Neuronal stem cell (in vitro differentiated cells): ENCODE data around the gene MYBL2.

Experiments
- DNase-seq: peaks from one replicate; pipeline ENCODE4 v3.0.0-alpha.2; 2013; ENCODE audit warnings: low spot score
- H2AFZ ChIP-seq: one replicate; pipeline ENCODE4 v1.6.1; 2013; ENCODE audit warnings: mild to moderate bottlenecking, low read length, inconsistent platforms
- H2AK5ac ChIP-seq: 2 replicates; pipeline ENCODE4 v1.6.1; 2013; ENCODE audit warnings: low read depth, mild to moderate bottlenecking, inconsistent platforms, low read length, moderate library complexity, mixed read lengths
- H2BK120ac ChIP-seq: 2 replicates; pipeline ENCODE4 v1.6.1; 2013; ENCODE audit warnings: low read depth, mild to moderate bottlenecking, inconsistent platforms, low read length, moderate library complexity, mixed read lengths
- H2BK12ac ChIP-seq: one replicate; pipeline ENCODE4 v1.6.1; 2013; ENCODE audit warnings: low read length, inconsistent platforms
- H2BK15ac ChIP-seq: 2 replicates; pipeline ENCODE4 v1.6.1; 2013; ENCODE audit warnings: mild to moderate bottlenecking, low read length, inconsistent platforms, mixed read lengths
- H2BK5ac ChIP-seq: one replicate; pipeline ENCODE4 v1.6.1; 2013; ENCODE audit warnings: inconsistent platforms, mild to moderate bottlenecking, low read length, moderate library complexity
- H3K14ac ChIP-seq: one replicate; pipeline ENCODE4 v1.6.1; 2013; ENCODE audit warnings: low read length, inconsistent platforms
- H3K18ac ChIP-seq: 2 replicates; pipeline ENCODE4 v1.6.1; 2013; ENCODE audit warnings: low read length, inconsistent platforms
- H3K23ac ChIP-seq: 2 replicates; pipeline ENCODE4 v1.6.1; 2013; ENCODE audit warnings: low read depth, mild to moderate bottlenecking, mixed read lengths, low read length, inconsistent platforms; ENCODE audit not compliant: poor library complexity
- H3K27ac ChIP-seq: replicated peaks from 3 replicates; pipeline ENCODE4 v1.5.1; 2013; ENCODE audit warnings: low read length, inconsistent platforms
- H3K27me3 ChIP-seq, 3 experiments: 2 replicates each; pipeline ENCODE4 v1.6.1; 2013; ENCODE audit warnings: low read length in 3 of 3, mild to moderate bottlenecking in 2 of 3, inconsistent platforms in 1 of 3, low read depth in 1 of 3, mixed read lengths in 1 of 3, moderate library complexity in 1 of 3; ENCODE audit not compliant: control insufficient read depth in 3 of 3, insufficient read depth in 3 of 3
- H3K36me3 ChIP-seq, 2 donors: replicated peaks in 1 of 2; 2 replicates each; pipeline ENCODE4 v1.6.1; 2013; ENCODE audit warnings: low read length in 2 of 2; ENCODE audit not compliant: control insufficient read depth in 2 of 2, insufficient read depth in 2 of 2
- H3K4ac ChIP-seq: 2 replicates; pipeline ENCODE4 v1.6.1; 2013; ENCODE audit warnings: inconsistent platforms, mild to moderate bottlenecking, low read length, moderate library complexity
- H3K4me1 ChIP-seq, 2 donors: 1 replicate in 1 of 2; 2 replicates in 1 of 2; pipeline ENCODE4 v1.6.1; 2013; ENCODE audit warnings: low read length in 2 of 2, low read depth in 1 of 2; ENCODE audit not compliant: control insufficient read depth in 2 of 2, insufficient read depth in 1 of 2
- H3K4me2 ChIP-seq: one replicate; pipeline ENCODE4 v1.6.1; 2013; ENCODE audit warnings: mild to moderate bottlenecking, low read length, inconsistent platforms; ENCODE audit not compliant: insufficient read depth, poor library complexity, severe bottlenecking
- H3K4me3 ChIP-seq, 2 donors: 2 replicates each; pipeline ENCODE4 v1.5.1; 2013; ENCODE audit warnings: low read length in 2 of 2, mild to moderate bottlenecking in 2 of 2, inconsistent platforms in 1 of 2, moderate library complexity in 1 of 2
- H3K79me1 ChIP-seq: one replicate; pipeline ENCODE4 v1.6.1; 2013; ENCODE audit warnings: low read depth, mild to moderate bottlenecking, inconsistent platforms, low read length, moderate library complexity
- H3K9ac ChIP-seq: one replicate; pipeline ENCODE4 v1.6.1; 2013; ENCODE audit warnings: mild to moderate bottlenecking, low read depth, low read length, inconsistent platforms; ENCODE audit not compliant: poor library complexity
- H3K9me3 ChIP-seq, 2 donors: replicated peaks in 1 of 2; 2 replicates each; pipeline versions ENCODE3 to v1.6.1; 2013; ENCODE audit warnings: low read length in 2 of 2, mild to moderate bottlenecking in 2 of 2, inconsistent platforms in 1 of 2, low read depth in 1 of 2, mixed read lengths in 1 of 2, moderate library complexity in 1 of 2; ENCODE audit not compliant: control insufficient read depth in 2 of 2, insufficient read depth in 1 of 2
- H4K8ac ChIP-seq: one replicate; pipeline ENCODE4 v1.6.1; 2013; ENCODE audit warnings: low read depth, mild to moderate bottlenecking, inconsistent platforms, low read length, moderate library complexity
- H4K91ac ChIP-seq: one replicate; pipeline ENCODE4 v1.6.1; 2013; ENCODE audit warnings: low read length, low read depth, mild to moderate bottlenecking, inconsistent platforms; ENCODE audit not compliant: poor library complexity
- WGBS, 2 donors: extraction: QIAGEN DNeasy Blood & Tissue Kit; methylation state at CpG; one replicate each; pipeline ENCODE4 v1.1.7; 2013; ENCODE audit warnings: missing lambda C conversion rate in 2 of 2, mixed read lengths in 1 of 2; ENCODE audit not compliant: insufficient read length in 2 of 2, insufficient replicate concordance in 1 of 2; ENCODE audit errors: extremely low coverage in 2 of 2; 5-methylcytosine and 5-hydroxymethylcytosine counted together

MYBL2 gene

DNA sequence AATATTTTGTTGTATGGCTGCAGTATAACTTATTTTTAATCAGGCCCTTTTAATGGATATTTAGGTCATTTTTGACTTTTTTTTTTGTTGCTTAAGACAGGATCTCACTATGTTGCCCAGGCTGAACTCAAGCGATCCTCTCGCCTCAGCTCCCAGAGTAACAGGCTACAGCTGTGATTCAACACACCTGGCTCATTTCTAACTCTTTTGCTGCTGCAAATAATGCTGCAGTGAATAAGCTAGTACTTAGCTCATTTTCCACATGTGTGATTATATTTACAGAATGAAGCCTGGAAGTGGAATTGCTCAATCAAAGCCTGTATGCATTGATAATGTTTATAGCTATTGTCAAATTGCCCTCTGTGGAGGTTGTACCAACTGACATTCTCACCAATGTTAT, 58.8 kb downstream of the MYBL2 start:
- Histone ChIP-seq H2BK12ac (no peak overlapping the region), H4K8ac (no peak overlapping the region), H3K9me3 (no peaks in the 10 kb centered on the region), H3K27me3 (no peaks in the 10 kb centered on the region), H3K4me3 (no peak overlapping the region), H3K36me3 (no peaks in the 10 kb centered on the region), H2BK15ac (no peak overlapping the region), H3K4me1 (peaks cover 0 to 10% of the 10 kb centered on the region in 2 donors), H3K27ac (no peak overlapping the region), H3K79me1 (no peaks in the 10 kb centered on the region), H4K91ac (no peak overlapping the region), H2AFZ (no peak overlapping the region), H2BK5ac (no peak overlapping the region), H2BK120ac (no peak overlapping the region), H3K4ac (no peak overlapping the region), H3K18ac (no peak overlapping the region), H2AK5ac (no peak overlapping the region), H3K4me2 (no peak overlapping the region), H3K14ac (no peak overlapping the region), H3K9ac (no peak overlapping the region), H3K23ac (no peak overlapping the region)
- DNase-seq: no peak
- WGBS, 2 donors: no CpG with 5 or more reads among the region's 2 CpGs

DNA sequence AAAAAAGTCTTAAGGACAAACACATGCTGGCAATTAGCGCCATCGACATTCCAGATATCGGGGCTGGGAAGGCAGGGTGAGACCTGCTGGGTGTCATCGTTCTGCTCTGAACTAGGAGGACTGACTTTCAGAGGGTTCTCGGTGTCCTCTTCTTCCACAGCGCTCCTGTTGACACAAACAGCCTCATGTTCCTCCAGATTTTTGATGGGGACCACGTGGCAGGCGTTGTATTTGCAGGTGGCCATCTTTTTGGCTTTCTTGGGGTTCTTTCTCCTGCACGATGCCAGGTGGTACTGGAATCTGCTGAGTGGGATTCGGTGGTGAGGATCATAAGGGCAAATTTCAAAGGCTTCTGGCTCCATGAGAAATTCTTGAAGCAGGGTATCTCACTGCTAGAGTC, 59.4 kb downstream of the MYBL2 start:
- no peak overlapping the region for H3K9ac ChIP-seq
- H2BK120ac ChIP-seq: no peak overlapping the region
- H3K4ac ChIP-seq: no peak overlapping the region
- H2BK5ac ChIP-seq: no peak overlapping the region
- H2BK15ac ChIP-seq: no peak overlapping the region
- no peak overlapping the region for H4K91ac ChIP-seq
- no peaks in the 10 kb centered on the region for H3K27me3 ChIP-seq
- no peak for DNase-seq
- peaks cover 0 to 6% of the 10 kb centered on the region in 2 donors for H3K4me1 ChIP-seq
- no CpG with 5 or more reads among the region's 10 CpGs for WGBS, 2 donors
- H3K23ac ChIP-seq: no peak overlapping the region
- H3K4me2 ChIP-seq: no peak overlapping the region
- H2AFZ ChIP-seq: no peak overlapping the region
- no peak overlapping the region for H4K8ac ChIP-seq
- no peak overlapping the region for H2AK5ac ChIP-seq
- no peak overlapping the region for H3K14ac ChIP-seq
- no peaks in the 10 kb centered on the region for H3K9me3 ChIP-seq
- H3K4me3 ChIP-seq: no peak overlapping the region
- H3K27ac ChIP-seq: no peak overlapping the region
- H3K36me3 ChIP-seq: no peaks in the 10 kb centered on the region
- H3K18ac ChIP-seq: no peak overlapping the region
- H3K79me1 ChIP-seq: no peaks in the 10 kb centered on the region
- no peak overlapping the region for H2BK12ac ChIP-seq

DNA sequence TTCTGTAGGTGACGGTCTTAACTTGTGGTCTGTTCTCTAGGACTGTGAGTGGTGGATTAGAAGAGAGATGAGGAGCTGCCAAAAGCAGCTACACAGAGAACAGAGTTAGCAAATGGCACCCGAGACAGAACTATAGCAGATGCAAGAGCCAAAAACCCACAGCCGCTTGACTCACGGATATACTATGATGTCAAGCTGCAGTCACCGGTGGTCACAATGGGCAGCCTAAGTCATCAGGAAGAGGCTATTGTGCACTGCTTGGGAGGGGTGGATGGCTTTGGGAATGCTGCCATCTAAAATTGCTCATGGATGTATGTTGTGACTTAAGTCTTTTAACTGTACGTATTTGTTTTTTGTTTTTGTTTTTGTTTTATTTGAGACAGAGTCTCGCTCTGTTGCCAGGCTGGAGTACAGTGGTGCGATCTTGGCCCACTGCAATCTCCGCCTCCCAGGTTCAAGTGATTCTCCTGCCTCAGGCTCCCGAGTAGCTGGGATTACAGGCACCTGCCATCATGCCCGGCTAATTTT, 60.0 kb downstream of the MYBL2 start, which contains the start of gene GTSF1L:
Gene GTSF1L, minus strand, starts transcription at position 192 of the 528 bp plus-strand sequence. CDS start 308 bp downstream, outside the sequence.
- H2BK12ac ChIP-seq: no peak within 1 kb of the TSS
- H3K18ac ChIP-seq: no peak within 1 kb of the TSS
- no peak for DNase-seq
- WGBS, 2 donors: no CpG with 5 or more reads among the region's 11 CpGs
- H3K4ac ChIP-seq: no peak within 1 kb of the TSS
- H3K4me1 ChIP-seq: peaks cover 0 to 2% of the 10 kb centered on the region in 2 donors
- no peak within 1 kb of the TSS for H4K8ac ChIP-seq
- H3K4me2 ChIP-seq: no peak within 1 kb of the TSS
- H3K27ac ChIP-seq: no peak within 1 kb of the TSS
- H2AK5ac ChIP-seq: no peak within 1 kb of the TSS
- no peak within 1 kb of the TSS for H3K9ac ChIP-seq
- H3K79me1 ChIP-seq: no peaks in the 10 kb centered on the region
- H2BK5ac ChIP-seq: no peak within 1 kb of the TSS
- no peak within 1 kb of the TSS for H4K91ac ChIP-seq
- no peak within 1 kb of the TSS for H2BK15ac ChIP-seq
- H2BK120ac ChIP-seq: no peak within 1 kb of the TSS
- H3K36me3 ChIP-seq: no peaks in the 10 kb centered on the region
- H3K27me3 ChIP-seq: no peaks in the 10 kb centered on the region
- H3K4me3 ChIP-seq: no peak within 1 kb of the TSS
- no peak within 1 kb of the TSS for H3K14ac ChIP-seq
- no peak within 1 kb of the TSS for H2AFZ ChIP-seq
- no peak within 1 kb of the TSS for H3K23ac ChIP-seq
- H3K9me3 ChIP-seq: no peaks in the 10 kb centered on the region

DNA sequence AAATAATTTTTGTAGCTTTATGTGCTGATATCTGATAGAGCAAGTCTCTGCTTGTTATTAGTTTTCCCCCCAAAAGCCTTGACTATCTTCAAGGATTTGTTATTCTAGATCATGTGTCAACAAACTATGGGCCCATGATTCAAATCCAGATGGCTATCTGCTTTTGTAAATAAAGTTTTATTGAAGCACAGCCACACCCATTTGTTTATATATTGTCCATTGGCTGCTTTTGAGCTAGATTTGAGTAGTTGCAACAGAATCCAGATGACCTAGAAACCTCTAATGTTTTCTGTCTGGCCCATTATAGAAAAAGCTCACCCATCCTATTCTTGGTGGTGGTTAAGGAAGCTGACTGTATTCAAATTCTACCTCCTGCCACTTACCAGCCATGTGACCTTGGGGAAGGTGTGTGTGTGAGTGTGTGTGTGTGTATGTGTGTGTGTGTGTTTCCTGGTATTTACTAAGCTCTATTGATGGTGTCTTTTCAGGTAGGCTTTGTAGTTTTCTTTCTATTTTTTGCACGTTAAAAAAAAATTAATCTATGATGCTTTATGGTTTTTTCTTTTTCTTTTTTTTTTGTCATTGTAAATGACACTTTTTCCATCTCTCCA, 61.2 kb downstream of the MYBL2 start:
- H3K4me1 ChIP-seq: peaks cover 0 to 6% of the 10 kb centered on the region in 2 donors
- H3K4me2 ChIP-seq: no peak overlapping the region
- H3K14ac ChIP-seq: no peak overlapping the region
- H2BK5ac ChIP-seq: no peak overlapping the region
- no peak overlapping the region for H3K4ac ChIP-seq
- H4K91ac ChIP-seq: no peak overlapping the region
- no peak overlapping the region for H2AFZ ChIP-seq
- no peak overlapping the region for H3K9ac ChIP-seq
- DNase-seq: no peak
- H2BK120ac ChIP-seq: no peak overlapping the region
- H3K27ac ChIP-seq: no peak overlapping the region
- no peak overlapping the region for H4K8ac ChIP-seq
- H3K23ac ChIP-seq: no peak overlapping the region
- no peaks in the 10 kb centered on the region for H3K36me3 ChIP-seq
- no peaks in the 10 kb centered on the region for H3K9me3 ChIP-seq
- no peaks in the 10 kb centered on the region for H3K79me1 ChIP-seq
- H3K27me3 ChIP-seq: no peaks in the 10 kb centered on the region
- no peak overlapping the region for H2AK5ac ChIP-seq
- no CpG with 5 or more reads among the region's 1 CpG for WGBS, 2 donors
- no peak overlapping the region for H3K18ac ChIP-seq
- no peak overlapping the region for H2BK15ac ChIP-seq
- H2BK12ac ChIP-seq: no peak overlapping the region
- no peak overlapping the region for H3K4me3 ChIP-seq
